GM12875 (cell line): Measurements from ENCODE around the gene NFU1.

Experiments
- H3K4me3 ChIP-seq: one replicate; pipeline ENCODE4 v1.5.1; 2011; ENCODE audit warnings: low read depth, low read length, control low read depth
- TF ChIP-seq, protein P1 (sequence below): IDR thresholded peaks from 2 replicates; pipeline ENCODE4 v1.5.1; 2011; ENCODE audit warnings: low read depth, mild to moderate bottlenecking, control low read depth, inconsistent platforms, low read length, moderate library complexity, borderline replicate concordance; ENCODE audit not compliant: insufficient read depth

The NFU1 gene

DNA sequence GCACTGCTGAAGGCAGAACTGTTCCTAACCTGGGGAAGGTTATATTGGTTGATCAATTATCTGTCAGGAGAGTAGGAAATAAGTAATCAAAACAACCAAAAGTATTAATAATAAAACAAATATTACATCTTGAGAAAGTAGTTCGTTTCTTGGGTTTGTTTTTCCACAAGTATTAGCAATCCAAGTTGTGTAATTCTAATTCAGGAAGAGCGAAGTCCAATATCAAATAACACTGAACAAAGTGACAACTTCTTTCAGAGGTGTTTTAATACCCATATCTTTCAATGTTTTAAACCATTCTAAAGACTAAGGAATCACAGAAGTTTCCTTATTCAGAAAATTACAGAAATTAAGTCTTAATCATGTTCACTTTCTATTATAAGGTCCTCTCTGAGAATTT is 34.6 kb upstream of the NFU1 start:
- TF ChIP-seq, protein P1, sequence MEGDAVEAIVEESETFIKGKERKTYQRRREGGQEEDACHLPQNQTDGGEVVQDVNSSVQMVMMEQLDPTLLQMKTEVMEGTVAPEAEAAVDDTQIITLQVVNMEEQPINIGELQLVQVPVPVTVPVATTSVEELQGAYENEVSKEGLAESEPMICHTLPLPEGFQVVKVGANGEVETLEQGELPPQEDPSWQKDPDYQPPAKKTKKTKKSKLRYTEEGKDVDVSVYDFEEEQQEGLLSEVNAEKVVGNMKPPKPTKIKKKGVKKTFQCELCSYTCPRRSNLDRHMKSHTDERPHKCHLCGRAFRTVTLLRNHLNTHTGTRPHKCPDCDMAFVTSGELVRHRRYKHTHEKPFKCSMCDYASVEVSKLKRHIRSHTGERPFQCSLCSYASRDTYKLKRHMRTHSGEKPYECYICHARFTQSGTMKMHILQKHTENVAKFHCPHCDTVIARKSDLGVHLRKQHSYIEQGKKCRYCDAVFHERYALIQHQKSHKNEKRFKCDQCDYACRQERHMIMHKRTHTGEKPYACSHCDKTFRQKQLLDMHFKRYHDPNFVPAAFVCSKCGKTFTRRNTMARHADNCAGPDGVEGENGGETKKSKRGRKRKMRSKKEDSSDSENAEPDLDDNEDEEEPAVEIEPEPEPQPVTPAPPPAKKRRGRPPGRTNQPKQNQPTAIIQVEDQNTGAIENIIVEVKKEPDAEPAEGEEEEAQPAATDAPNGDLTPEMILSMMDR = no peak
- H3K4me3 ChIP-seq = no peak overlapping the region

DNA sequence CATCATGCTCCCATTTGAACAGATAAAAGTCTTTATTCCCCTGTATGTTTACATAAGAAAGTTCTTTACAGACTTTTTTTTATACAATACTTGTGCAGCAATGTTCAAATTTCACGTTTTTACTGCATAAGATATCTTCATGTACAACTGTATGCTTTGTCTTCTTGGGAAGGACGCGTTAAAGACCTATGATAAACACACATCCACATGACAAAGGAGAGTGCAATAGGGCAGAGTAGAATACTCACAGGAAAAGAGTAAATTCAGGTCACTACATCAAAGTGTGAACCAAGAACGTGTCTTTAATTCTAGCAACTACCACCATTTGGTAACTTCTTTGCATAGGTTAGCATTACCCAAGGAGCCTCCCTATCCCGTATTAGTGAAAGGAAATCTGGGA is 33.7 kb upstream of the NFU1 start:
- TF ChIP-seq, protein P1 = no peak
- H3K4me3 ChIP-seq = no peak overlapping the region

DNA sequence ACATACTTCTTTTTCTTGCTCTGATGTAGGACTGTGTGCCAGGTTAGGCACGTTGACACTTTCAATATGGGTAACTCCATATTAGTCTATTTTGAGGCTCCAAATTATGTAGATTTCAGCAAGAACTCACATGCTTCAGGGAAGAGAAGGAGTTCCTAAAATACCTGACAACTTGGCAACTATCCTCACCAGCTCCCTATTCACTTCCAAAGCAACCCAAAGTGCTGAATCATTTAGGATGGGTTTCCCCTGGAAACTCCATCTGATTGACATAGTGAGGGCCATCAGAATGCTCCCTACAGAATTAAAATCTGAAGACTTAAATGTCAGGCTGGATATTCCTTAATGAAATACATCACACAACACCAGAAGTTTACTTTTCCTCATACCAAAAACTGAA is 32.5 kb upstream of the NFU1 start:
- H3K4me3 ChIP-seq = no peak overlapping the region

DNA sequence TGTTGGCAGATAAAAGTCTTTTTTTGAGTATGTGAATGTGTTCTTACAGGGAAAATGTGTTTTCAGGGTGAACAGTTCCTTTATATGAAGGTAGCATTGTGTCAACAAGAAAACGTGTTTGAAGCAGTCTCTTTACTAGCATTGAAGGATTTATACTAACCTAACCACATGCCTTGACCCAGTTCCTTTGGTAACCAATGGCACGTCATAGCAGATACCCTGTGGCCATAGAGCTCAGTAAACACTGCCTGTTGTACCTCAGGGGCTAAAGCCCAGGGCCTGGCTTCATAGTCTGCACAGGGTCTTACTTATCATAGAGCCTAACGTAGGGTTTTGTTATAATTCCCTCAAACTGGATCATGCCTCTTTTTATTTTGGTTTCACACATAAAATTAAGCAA is 32.1 kb upstream of the NFU1 start:
- TF ChIP-seq, protein P1 = no peak
- no peak overlapping the region for H3K4me3 ChIP-seq

More for the DNA sequence above, 32.5 kb upstream of the NFU1 start:
- TF ChIP-seq, protein P1 = no peak

DNA sequence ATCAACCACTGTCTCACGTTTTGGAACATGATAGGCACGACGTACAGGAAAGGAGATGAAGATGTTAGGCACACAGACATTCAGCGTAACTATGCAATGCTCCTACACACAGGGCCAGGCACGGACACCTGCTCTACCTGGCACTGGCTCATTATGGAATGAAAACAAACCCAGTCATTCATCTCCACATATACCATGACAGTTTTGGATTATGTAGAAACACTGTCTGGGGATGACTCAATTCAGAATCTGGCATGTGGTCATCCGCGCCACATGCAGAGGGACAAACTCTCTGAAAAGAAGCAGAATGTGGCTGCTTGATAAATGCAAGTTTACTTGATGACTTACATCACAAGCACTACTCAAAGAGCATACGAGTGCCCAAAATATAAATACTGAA is 29.5 kb upstream of the NFU1 start:
- TF ChIP-seq, protein P1 = no peak
- no peak overlapping the region for H3K4me3 ChIP-seq

DNA sequence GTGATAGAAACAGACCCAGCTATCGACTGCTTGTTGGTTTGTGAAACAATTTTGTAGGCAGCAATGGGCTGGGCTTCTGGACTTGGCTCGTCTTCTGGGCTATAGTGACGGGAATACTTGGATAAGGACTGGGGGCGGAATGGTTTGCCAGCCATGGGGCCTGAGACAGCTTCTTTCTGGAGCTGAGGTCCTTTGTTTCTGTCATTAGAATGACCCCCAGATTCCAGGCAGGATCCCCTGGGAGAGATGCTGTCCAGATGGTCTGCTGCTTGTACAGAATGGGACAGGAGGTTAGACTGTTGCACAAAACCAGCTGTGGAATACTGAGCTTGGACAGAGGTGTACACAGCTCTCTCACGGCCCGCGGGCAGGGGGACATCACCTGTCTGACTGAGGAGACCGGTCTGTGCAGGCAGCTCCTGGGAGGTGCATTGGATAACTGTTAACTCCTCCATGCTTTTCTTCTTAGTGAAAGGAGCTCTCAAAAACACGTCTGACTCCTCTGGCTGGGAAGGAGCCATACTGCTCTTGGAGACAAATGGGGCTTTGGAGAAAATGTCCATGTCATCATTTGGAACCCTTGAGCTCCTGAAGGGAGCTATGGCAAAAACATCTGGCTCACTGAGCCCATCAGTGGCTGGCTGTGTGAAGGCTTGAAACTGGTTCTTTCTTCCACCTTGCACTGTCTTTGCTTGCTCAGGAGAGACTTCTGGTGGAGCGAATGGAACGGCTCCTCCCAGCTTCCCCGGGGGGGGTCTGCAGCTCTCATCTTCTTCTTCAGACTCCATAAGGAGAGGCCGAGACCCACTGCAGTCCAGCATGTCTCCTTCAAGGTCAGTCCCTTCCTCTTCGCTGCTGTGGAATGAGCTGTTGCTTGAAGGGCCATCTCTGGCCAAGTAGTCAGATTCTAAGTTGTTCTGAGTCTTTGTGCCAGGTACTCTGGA is 28.6 kb upstream of the NFU1 start:
- no peak overlapping the region for H3K4me3 ChIP-seq
- TF ChIP-seq, protein P1 = no peak

DNA sequence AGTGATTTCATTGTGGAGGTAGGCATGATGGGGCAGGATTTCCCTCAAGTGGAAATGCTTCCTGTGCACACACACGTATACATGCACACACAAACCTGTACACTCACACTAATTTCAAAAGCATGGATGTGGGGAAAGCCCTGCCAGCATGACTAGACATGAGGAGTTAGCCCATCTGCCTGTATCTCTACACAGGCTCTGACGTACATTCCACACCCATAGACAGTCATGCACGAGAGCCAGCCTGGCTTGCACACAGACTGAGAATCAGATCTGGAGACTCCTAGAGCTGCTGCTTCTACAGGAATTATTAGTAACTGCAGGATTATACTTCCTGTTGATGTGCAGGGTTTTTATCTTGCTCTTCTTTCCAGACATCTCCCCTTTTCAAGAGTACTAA is 27.3 kb upstream of the NFU1 start:
- no peak overlapping the region for H3K4me3 ChIP-seq
- TF ChIP-seq, protein P1 = no peak
